Measurements from ENCODE around the gene RGL2. TPM values are rescaled to one million over a fixed set of nuclear protein-coding genes. Genes with fewer than 3 reads are reported as not detected.

The RGL2 gene
- total RNA-seq, 1 donor from 2014 or later: 63.9 TPM

DNA sequence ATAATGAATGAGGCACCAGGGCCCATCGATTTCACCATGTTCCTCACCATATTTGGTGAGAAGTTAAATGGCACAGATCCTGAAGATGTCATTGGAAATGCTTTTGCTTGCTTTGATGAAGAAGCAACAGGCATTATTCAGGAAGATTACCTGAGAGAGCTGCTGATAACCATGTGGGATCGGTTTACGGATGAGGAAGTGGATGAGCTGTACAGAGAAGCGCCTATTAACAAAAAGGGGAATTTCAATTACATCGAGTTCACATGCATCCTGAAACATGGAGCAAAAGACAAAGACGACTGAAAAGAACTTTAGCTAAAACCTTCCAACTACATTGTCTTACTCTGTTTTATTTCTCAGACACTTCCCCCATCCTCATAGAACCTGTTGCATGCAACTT, 40.5 kb upstream of the RGL2 start:
- no peak overlapping the region for H3K4me3 ChIP-seq
- no peak for DNase-seq (ENCODE audit: low spot score in 2 of 2)
- intact Hi-C loops (cut with DNase I): no loop called here
- H3K9me3 ChIP-seq: no peaks in the 10 kb centered on the region
- H3K27ac ChIP-seq: no peak overlapping the region
- TF ChIP-seq, protein P1, sequence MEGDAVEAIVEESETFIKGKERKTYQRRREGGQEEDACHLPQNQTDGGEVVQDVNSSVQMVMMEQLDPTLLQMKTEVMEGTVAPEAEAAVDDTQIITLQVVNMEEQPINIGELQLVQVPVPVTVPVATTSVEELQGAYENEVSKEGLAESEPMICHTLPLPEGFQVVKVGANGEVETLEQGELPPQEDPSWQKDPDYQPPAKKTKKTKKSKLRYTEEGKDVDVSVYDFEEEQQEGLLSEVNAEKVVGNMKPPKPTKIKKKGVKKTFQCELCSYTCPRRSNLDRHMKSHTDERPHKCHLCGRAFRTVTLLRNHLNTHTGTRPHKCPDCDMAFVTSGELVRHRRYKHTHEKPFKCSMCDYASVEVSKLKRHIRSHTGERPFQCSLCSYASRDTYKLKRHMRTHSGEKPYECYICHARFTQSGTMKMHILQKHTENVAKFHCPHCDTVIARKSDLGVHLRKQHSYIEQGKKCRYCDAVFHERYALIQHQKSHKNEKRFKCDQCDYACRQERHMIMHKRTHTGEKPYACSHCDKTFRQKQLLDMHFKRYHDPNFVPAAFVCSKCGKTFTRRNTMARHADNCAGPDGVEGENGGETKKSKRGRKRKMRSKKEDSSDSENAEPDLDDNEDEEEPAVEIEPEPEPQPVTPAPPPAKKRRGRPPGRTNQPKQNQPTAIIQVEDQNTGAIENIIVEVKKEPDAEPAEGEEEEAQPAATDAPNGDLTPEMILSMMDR (IDR thresholded peaks at IDR 0.05): no peak
- H3K27me3 ChIP-seq: no peaks in the 10 kb centered on the region
- no peaks in the 10 kb centered on the region for H3K4me1 ChIP-seq
- no peaks in the 10 kb centered on the region for H3K36me3 ChIP-seq

DNA sequence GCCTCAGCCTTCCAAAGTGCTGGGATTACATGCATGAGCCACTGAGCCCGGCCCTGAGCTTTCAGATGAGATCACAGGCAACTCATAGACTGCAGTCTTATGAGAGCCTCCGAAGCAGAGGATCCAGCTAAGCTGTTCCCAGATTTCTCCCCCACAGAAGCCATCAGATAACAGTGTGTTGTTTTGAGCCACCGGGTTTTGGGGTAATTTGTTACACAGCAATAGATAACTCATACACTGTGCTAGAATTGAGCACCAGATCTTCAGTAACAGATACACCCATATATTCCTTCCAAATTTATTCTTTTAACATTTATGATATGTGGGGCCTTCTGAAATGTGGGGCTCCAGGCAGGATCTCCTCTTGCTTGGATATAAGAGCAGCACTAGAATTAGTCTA, 37.8 kb upstream of the RGL2 start:
- intact Hi-C loops (cut with DNase I): no loop called here
- H3K36me3 ChIP-seq: no peaks in the 10 kb centered on the region
- no peak overlapping the region for H3K27ac ChIP-seq
- no peak overlapping the region for H3K4me3 ChIP-seq
- no peaks in the 10 kb centered on the region for H3K9me3 ChIP-seq
- no peaks in the 10 kb centered on the region for H3K4me1 ChIP-seq
- DNase-seq (ENCODE audit: low spot score in 2 of 2): no peak
- TF ChIP-seq, protein P1 (IDR thresholded peaks at IDR 0.05): no peak
- H3K27me3 ChIP-seq: no peaks in the 10 kb centered on the region

DNA sequence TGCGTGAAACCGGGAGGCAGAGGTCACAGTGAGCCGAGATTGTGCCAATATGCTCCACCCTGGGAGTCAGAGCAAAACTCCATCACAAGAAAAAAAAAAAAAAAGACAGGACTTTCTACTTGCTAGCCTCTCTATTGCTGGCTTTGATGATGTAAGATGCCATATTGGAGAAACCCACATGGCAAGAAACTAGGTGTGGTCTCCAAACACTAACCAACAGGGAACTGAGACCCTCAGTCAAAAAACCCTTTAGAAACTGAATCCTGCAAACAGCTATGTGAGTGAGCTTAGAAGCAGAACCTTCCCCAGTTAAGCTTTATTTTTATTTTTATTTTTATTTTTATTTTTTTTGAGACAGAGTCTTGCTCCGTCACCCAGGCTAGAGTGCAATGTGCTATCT, 37.2 kb upstream of the RGL2 start:
- Histone ChIP-seq H3K4me3 (no peak overlapping the region), H3K9me3 (no peaks in the 10 kb centered on the region), H3K27me3 (no peaks in the 10 kb centered on the region), H3K27ac (no peak overlapping the region), H3K36me3 (no peaks in the 10 kb centered on the region), H3K4me1 (no peaks in the 10 kb centered on the region)
- DNase-seq (ENCODE audit: low spot score in 2 of 2): no peak
- TF ChIP-seq, protein P1 (IDR thresholded peaks at IDR 0.05): no peak
- intact Hi-C loops (cut with DNase I): no loop called here

DNA sequence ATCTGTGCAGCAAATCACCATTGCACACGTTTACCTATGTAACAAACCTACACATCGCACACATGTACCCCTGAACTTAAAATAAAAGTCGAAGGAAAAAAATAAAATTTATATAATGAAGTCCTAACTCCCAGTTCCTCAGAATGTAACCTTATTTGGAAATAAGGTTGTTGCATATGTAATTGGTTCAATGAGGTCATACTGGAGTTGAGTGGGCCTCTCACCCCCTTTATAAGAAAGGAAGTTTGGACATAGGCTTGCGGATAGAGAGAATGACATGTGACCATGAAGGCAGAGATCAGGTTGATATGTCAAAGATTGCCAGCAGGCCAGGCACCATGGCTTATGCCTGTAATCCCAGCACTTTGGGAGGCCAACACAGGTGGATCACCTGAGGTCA, 34.9 kb upstream of the RGL2 start:
- Histone ChIP-seq H3K9me3 (no peaks in the 10 kb centered on the region), H3K36me3 (no peaks in the 10 kb centered on the region), H3K27ac (no peak overlapping the region), H3K4me1 (no peaks in the 10 kb centered on the region), H3K27me3 (no peaks in the 10 kb centered on the region), H3K4me3 (no peak overlapping the region)
- DNase-seq (ENCODE audit: low spot score in 2 of 2): no peak
- intact Hi-C loops (cut with DNase I): no loop called here
- TF ChIP-seq, protein P1 (IDR thresholded peaks at IDR 0.05): no peak

DNA sequence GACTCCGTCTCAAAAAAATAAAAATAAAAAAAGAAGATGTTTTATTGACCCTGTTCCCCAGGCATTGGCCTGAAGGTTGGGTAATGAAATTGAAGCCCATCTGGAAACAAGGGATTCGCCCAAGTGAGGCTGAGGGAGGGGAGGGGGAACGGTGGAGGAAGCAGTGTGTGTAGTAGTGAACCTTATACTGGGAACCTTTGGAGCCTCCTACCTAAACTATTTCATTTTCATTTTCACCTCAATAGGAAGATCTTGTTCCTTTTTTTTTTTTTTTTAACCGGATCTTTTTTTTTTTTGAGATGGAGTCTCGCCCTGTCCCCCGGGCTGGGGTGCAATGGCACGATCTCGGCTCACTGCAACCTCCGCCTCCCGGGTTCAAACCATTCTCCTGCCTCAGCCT, 32.0 kb upstream of the RGL2 start:
- Histone ChIP-seq H3K4me3 (no peak overlapping the region), H3K4me1 (no peaks in the 10 kb centered on the region), H3K36me3 (no peaks in the 10 kb centered on the region), H3K9me3 (no peaks in the 10 kb centered on the region), H3K27me3 (no peaks in the 10 kb centered on the region), H3K27ac (no peak overlapping the region)
- intact Hi-C loops (cut with DNase I): no loop called here
- TF ChIP-seq, protein P1 (IDR thresholded peaks at IDR 0.05): no peak
- no peak for DNase-seq (ENCODE audit: low spot score in 2 of 2)

DNA sequence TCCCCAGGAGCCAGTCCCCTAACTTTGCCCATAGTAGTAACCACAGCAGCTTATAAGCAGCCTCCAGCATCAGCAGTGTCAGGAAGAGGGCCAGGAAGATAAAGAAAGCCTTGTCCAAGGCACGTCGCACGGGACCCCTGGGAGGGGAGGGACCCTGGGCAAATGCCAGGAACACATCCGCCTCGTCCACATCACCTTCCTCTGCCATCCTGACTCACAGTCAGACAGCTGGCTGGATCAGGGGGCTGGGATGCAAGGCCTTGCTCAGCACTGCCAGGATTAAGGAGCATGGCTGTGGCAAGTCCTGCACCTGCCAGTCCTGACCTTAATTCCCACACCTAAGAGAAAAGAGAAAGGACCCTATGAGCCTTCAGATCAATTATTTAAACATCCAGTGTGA, 30.3 kb upstream of the RGL2 start:
- H3K4me3 ChIP-seq: no peak overlapping the region
- DNase-seq (ENCODE audit: low spot score in 2 of 2): no peak
- no peak overlapping the region for H3K27ac ChIP-seq
- H3K27me3 ChIP-seq: no peaks in the 10 kb centered on the region
- H3K9me3 ChIP-seq: no peaks in the 10 kb centered on the region
- H3K4me1 ChIP-seq: no peaks in the 10 kb centered on the region
- intact Hi-C loops (cut with DNase I): no loop called here
- TF ChIP-seq, protein P1 (IDR thresholded peaks at IDR 0.05): no peak
- no peaks in the 10 kb centered on the region for H3K36me3 ChIP-seq
